H1 (cell line): Measurements from ENCODE around the gene SLC9A5. TPM values are rescaled to one million over a fixed set of nuclear protein-coding genes. Genes with fewer than 3 reads are reported as not detected.

Source experiments
- CTCF ChIA-PET: fragments of 300-600 bp; sonication (Branson Sonifier 250); formaldehyde crosslinking; loops from one replicate; lab custom pipeline; 2021; ENCODE audit not compliant: partially characterized antibody; lab: Charles Lee
- POLR2A ChIA-PET: fragments of 300-600 bp; sonication (Branson Sonifier 250); formaldehyde crosslinking; loops from one replicate; lab custom pipeline; 2021; ENCODE audit warnings: inconsistent platforms; ENCODE audit not compliant: partially characterized antibody; lab: Charles Lee
- DNase-seq, 2 experiments: peaks; one replicate each; pipeline versions ENCODE4 v3.0.0 to v3.0.0-alpha.2; 2010 to 2022; ENCODE audit warnings: low spot score in 2 of 2, low read depth in 1 of 2, mixed read lengths in 1 of 2
- FAIRE-seq: peaks from 2 replicates; lab custom pipeline; 2011; peaks lifted over from hg19 to GRCh38; lab: Jason Lieb, UNC
- H2AFZ ChIP-seq: 2 replicates; pipeline ENCODE4 v1.8.1; 2012; ENCODE audit warnings: low read length, inconsistent platforms
- H2AK5ac ChIP-seq: 2 replicates; pipeline ENCODE4 v1.6.1; 2013; ENCODE audit warnings: low read depth, low read length
- H2BK120ac ChIP-seq: replicated peaks from 2 replicates; pipeline ENCODE3; 2013; ENCODE audit warnings: low read depth, low read length, inconsistent platforms
- H2BK12ac ChIP-seq: 2 replicates; pipeline ENCODE4 v1.6.1; 2013; ENCODE audit warnings: low read depth, low read length
- H2BK15ac ChIP-seq: 2 replicates; pipeline ENCODE4 v1.6.1; 2013; ENCODE audit warnings: low read length
- H2BK20ac ChIP-seq: 2 replicates; pipeline ENCODE4 v1.6.1; 2013; ENCODE audit warnings: low read length
- H2BK5ac ChIP-seq: 2 replicates; pipeline ENCODE4 v1.6.1; 2013; ENCODE audit warnings: low read depth, low read length
- H3K14ac ChIP-seq: 2 replicates; pipeline ENCODE4 v1.6.1; 2013; ENCODE audit warnings: inconsistent platforms; ENCODE audit not compliant: insufficient read length
- H3K18ac ChIP-seq: 2 replicates; pipeline ENCODE4 v1.6.1; 2013; ENCODE audit warnings: low read length; ENCODE audit errors: extremely low read depth
- H3K23ac ChIP-seq: 2 replicates; pipeline ENCODE4 v1.6.1; 2013; ENCODE audit warnings: inconsistent platforms; ENCODE audit not compliant: insufficient read length
- H3K23me2 ChIP-seq: 2 replicates; pipeline ENCODE4 v1.6.1; 2013; ENCODE audit warnings: low read depth, low read length
- H3K27ac ChIP-seq: 2 replicates; pipeline ENCODE4 v1.6.1; 2011; ENCODE audit warnings: low read depth, low read length, inconsistent platforms
- H3K27me3 ChIP-seq, 4 experiments: replicated peaks in 1 of 4; 1 replicate in 1 of 4; 2 replicates in 3 of 4; pipeline versions ENCODE4 v1.6.1 to v1.8.1; 2011 to 2013; ENCODE audit warnings: low read length in 3 of 4, mild to moderate bottlenecking in 3 of 4, inconsistent platforms in 2 of 4, mixed read lengths in 2 of 4, moderate library complexity in 1 of 4; ENCODE audit not compliant: control insufficient read depth in 3 of 4, insufficient read depth in 3 of 4; ENCODE audit errors: extremely low read depth in 1 of 4
- H3K36me3 ChIP-seq, 4 experiments: 2 replicates each; pipeline versions ENCODE4 v1.6.1 to v1.8.1; 2011 to 2013; ENCODE audit warnings: mild to moderate bottlenecking in 4 of 4, low read length in 3 of 4, moderate library complexity in 2 of 4, control low read depth in 1 of 4, inconsistent platforms in 1 of 4; ENCODE audit not compliant: insufficient read depth in 4 of 4, control insufficient read depth in 2 of 4
- H3K4ac ChIP-seq: replicated peaks from 2 replicates; pipeline ENCODE3; 2013; ENCODE audit warnings: low read length, low read depth, mixed read lengths, inconsistent platforms; ENCODE audit not compliant: insufficient read length
- H3K4me1 ChIP-seq, 4 experiments: replicated peaks in 1 of 4; 1 replicate in 1 of 4; 2 replicates in 3 of 4; pipeline versions ENCODE4 v1.6.1 to v1.8.1; 2011 to 2013; ENCODE audit warnings: low read length in 3 of 4, inconsistent platforms in 2 of 4, mixed read lengths in 1 of 4; ENCODE audit not compliant: insufficient read depth in 4 of 4, control insufficient read depth in 3 of 4
- H3K4me2 ChIP-seq, 2 experiments: 2 replicates each; pipeline versions ENCODE4 v1.6.1 to v1.8.1; 2011 to 2013; ENCODE audit warnings: low read depth in 2 of 2, low read length in 2 of 2, control low read depth in 1 of 2, inconsistent platforms in 1 of 2, mild to moderate bottlenecking in 1 of 2; ENCODE audit not compliant: insufficient read depth in 1 of 2
- H3K4me3 ChIP-seq, 4 experiments: fragments of 200-600, 300-600 bp in 1 of 4; sonication (generic), shearing (Covaris generic), sonication (Bioruptor Twin) in 1 of 4; 2 replicates each; pipeline versions ENCODE4 v1.5.1 to v1.8.1; 2011 to 2016; ENCODE audit warnings: low read length in 4 of 4, low read depth in 3 of 4, control low read depth in 2 of 4, inconsistent platforms in 2 of 4, mild to moderate bottlenecking in 2 of 4, mixed read lengths in 1 of 4, moderate library complexity in 1 of 4; ENCODE audit not compliant: insufficient read depth in 2 of 4; ENCODE audit errors: extremely low read depth in 1 of 4
- H3K56ac ChIP-seq: replicated peaks from 2 replicates; pipeline ENCODE3; 2013; ENCODE audit warnings: low read depth, mild to moderate bottlenecking, mixed read lengths, low read length, inconsistent platforms; ENCODE audit not compliant: insufficient read length
- H3K79me1 ChIP-seq: 2 replicates; pipeline ENCODE4 v1.6.1; 2013; ENCODE audit warnings: low read depth, low read length, control low read depth
- H3K79me2 ChIP-seq, 2 experiments: 2 replicates each; pipeline versions ENCODE4 v1.6.1 to v1.8.1; 2012 to 2013; ENCODE audit warnings: low read length in 2 of 2, mild to moderate bottlenecking in 2 of 2, inconsistent platforms in 1 of 2; ENCODE audit not compliant: insufficient read depth in 2 of 2, control insufficient read depth in 1 of 2
- H3K9ac ChIP-seq, 4 experiments: replicated peaks in 1 of 4; 1 replicate in 1 of 4; 2 replicates in 3 of 4; pipeline versions ENCODE4 v1.6.1 to v1.8.1; 2011 to 2013; ENCODE audit warnings: low read depth in 3 of 4, low read length in 3 of 4, control low read depth in 2 of 4, mild to moderate bottlenecking in 2 of 4, moderate library complexity in 2 of 4, inconsistent platforms in 1 of 4; ENCODE audit errors: extremely low read depth in 1 of 4
- H3K9me3 ChIP-seq, 2 experiments: 2 replicates each; pipeline versions ENCODE4 v1.6.1 to v1.8.1; 2012 to 2013; ENCODE audit warnings: mild to moderate bottlenecking in 2 of 2, moderate library complexity in 2 of 2, control low read depth in 1 of 2, inconsistent platforms in 1 of 2, low read depth in 1 of 2, low read length in 1 of 2, mixed read lengths in 1 of 2; ENCODE audit not compliant: insufficient read depth in 2 of 2
- H4K20me1 ChIP-seq, 2 experiments: replicated peaks in 1 of 2; 2 replicates each; pipeline versions ENCODE3 to v1.8.1; 2011 to 2013; ENCODE audit warnings: inconsistent platforms in 2 of 2, low read length in 2 of 2, mild to moderate bottlenecking in 1 of 2; ENCODE audit not compliant: insufficient read depth in 2 of 2, control insufficient read depth in 1 of 2
- H4K5ac ChIP-seq: 2 replicates; pipeline ENCODE4 v1.6.1; 2013; ENCODE audit warnings: low read length, low read depth, mixed read lengths, inconsistent platforms; ENCODE audit not compliant: insufficient read length
- H4K8ac ChIP-seq: 2 replicates; pipeline ENCODE4 v1.8.0; 2013; ENCODE audit warnings: mild to moderate bottlenecking, moderate library complexity, low read length, inconsistent platforms; ENCODE audit not compliant: insufficient read depth; ENCODE audit errors: extremely low read depth
- H4K91ac ChIP-seq: replicated peaks from 2 replicates; pipeline ENCODE3; 2013; ENCODE audit warnings: low read length, mixed read lengths, inconsistent platforms; ENCODE audit not compliant: insufficient read length
- ASH2L ChIP-seq: fragments of 200-600, 300-600 bp; sonication (generic); IDR thresholded peaks from one replicate; pipeline ENCODE4 v1.7.1; 2017; ENCODE audit warnings: low read length
- CREB1 ChIP-seq: IDR thresholded peaks from 2 replicates; pipeline ENCODE4 v1.6.1; 2012; ENCODE audit warnings: inconsistent platforms
- EP300 ChIP-seq, 2 experiments: IDR thresholded peaks; 1 replicate in 1 of 2; 2 replicates in 1 of 2; pipeline ENCODE4 v1.6.1; 2011 to 2012; ENCODE audit warnings: low read depth in 2 of 2, low read length in 2 of 2, mild to moderate bottlenecking in 2 of 2, borderline replicate concordance in 1 of 2, inconsistent platforms in 1 of 2, moderate library complexity in 1 of 2
- KDM4A ChIP-seq: IDR thresholded peaks from one replicate; pipeline ENCODE4 v1.7.1; 2012; ENCODE audit warnings: low read depth, mild to moderate bottlenecking, moderate library complexity, low read length, inconsistent platforms; ENCODE audit not compliant: severe bottlenecking
- NRF1 ChIP-seq: IDR thresholded peaks from 2 replicates; pipeline ENCODE4 v1.6.1; 2011; ENCODE audit warnings: mild to moderate bottlenecking, low read depth, low read length, improper control_type of control experiment
- RXRA ChIP-seq: IDR thresholded peaks from 2 replicates; pipeline ENCODE4 v1.6.1; 2011; ENCODE audit warnings: low read depth, mild to moderate bottlenecking, low read length, moderate library complexity; ENCODE audit not compliant: insufficient read depth
- SAP30 ChIP-seq: fragments of 300-600 bp; sonication (generic); IDR thresholded peaks from 2 replicates; pipeline ENCODE4 v1.7.1; 2012; ENCODE audit warnings: low read length, moderate library complexity, mild to moderate bottlenecking, inconsistent platforms; ENCODE audit not compliant: insufficient read depth, insufficient replicate concordance
- TBP ChIP-seq: IDR thresholded peaks from 2 replicates; pipeline ENCODE4 v1.6.1; 2011; ENCODE audit warnings: low read depth, low read length, improper control_type of control experiment
- USF2 ChIP-seq: IDR thresholded peaks from 2 replicates; pipeline ENCODE4 v1.6.1; 2011; ENCODE audit warnings: low read length, improper control_type of control experiment
- WGBS, 2 experiments: shearing (Covaris generic) in 1 of 2; methylation state at CpG; one replicate each; pipeline versions ENCODE4 v1.1.6 to v1.1.7; 2013 to 2015; ENCODE audit warnings: low lambda C conversion rate in 2 of 2, mixed read lengths in 2 of 2, inconsistent platforms in 1 of 2, low coverage in 1 of 2, missing lambda C conversion rate in 1 of 2; ENCODE audit not compliant: insufficient replicate concordance in 2 of 2, insufficient coverage in 1 of 2, insufficient read length in 1 of 2; ENCODE audit errors: extremely low coverage in 1 of 2, missing lambda C conversion rate in 1 of 2; 5-methylcytosine and 5-hydroxymethylcytosine counted together
- polyA plus RNA-seq, 7 experiments: library from polyadenylated mRNA; depleted of rRNA in 3 of 7; stranded (reverse) in 5 of 7; unstranded in 2 of 7; fragments of >200 nt in 5 of 7; fragments of 200-250 nt in 2 of 7; gene quantifications; 1 replicate in 5 of 7; 2 replicates in 1 of 7; 4 replicates in 1 of 7; pipeline versions ENCODE4 v1.2.1 to v1.2.3, GENCODE V29; 2011 to 2013; ENCODE audit warnings: missing spikeins in 2 of 7, mixed read lengths in 2 of 7
- total RNA-seq: library from RNA; stranded (reverse); fragmentation: NEBNext Ultra II Directional; extraction: Animal tissue kit (Norgen Biotek cat#: 25700); gene quantifications from 2 replicates; pipeline ENCODE4 v1.2.1, GENCODE V29; 2021
- TF ChIP-seq, protein P1 (sequence below): IDR thresholded peaks from 2 replicates; pipeline ENCODE4 v1.6.1; 2012; ENCODE audit warnings: inconsistent platforms

Gene SLC9A5
- total and polyA plus RNA-seq, 2 of the 8 experiments (the other 6 are each of a cell fraction or from before 2014, with no cell fraction given): 7.9 to 8.6 TPM

DNA sequence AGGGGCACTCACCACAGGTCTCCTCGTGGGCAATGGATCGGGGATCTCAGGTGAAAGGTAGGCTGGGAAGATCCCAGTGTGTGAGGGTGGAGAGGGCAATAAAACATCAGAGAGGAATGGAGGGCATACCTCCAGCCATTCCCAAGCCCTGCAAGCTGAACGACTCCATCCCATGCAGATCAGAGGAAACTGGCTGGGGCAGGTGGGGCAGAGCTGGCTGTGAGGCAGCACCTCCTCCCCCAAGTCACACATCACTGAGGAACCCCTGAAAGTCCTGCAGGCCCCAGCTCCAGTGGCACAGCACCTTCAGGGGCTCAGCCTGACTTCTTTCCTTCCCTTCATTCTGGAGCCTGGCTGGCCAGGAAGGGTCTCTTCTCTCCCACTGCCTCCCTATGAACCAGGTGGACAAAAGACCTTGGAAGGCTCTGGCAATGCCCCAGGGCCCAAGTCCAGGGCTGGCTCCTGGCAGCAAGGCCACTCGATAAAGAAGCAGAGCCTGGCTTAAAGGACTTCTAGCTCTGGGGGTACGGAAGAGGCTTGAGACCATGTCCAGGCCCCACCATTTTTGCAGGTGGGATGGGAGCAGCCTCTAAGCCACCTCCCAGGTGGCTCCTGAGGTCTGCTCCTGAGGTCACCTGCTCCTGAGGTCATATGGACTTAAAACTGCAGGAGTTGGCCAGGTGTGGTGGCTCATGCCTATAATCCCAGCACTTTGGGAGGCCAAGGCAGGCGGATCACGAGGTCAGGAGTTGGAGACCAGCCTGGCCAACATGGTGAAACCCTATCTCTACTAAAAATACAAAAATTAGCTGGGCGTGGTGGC lies 35.4 kb upstream of the SLC9A5 start:
- Histone ChIP-seq H3K27me3 (peaks cover 0 to 12% (median 10%) of the 10 kb centered on the region in 4 experiments; a peak in 4 of 7 replicates), H2AK5ac (no peak overlapping the region), H2AFZ (no peak overlapping the region), H4K5ac (no peak overlapping the region), H4K20me1 (no peaks in the 10 kb centered on the region), H2BK5ac (no peak overlapping the region), H3K56ac (no peak overlapping the region), H4K91ac (no peak overlapping the region), H3K4me1 (no peaks in the 10 kb centered on the region; a peak in 1 of 7 replicates), H3K23ac (no peak overlapping the region), H3K4me3 (no peak overlapping the region), H3K9me3 (no peaks in the 10 kb centered on the region), H4K8ac (peak overlapping the region; percentile 83; the same call in 1 of the 2 replicates), H3K18ac (no peak overlapping the region), H2BK120ac (no peak overlapping the region), H3K4ac (no peak overlapping the region), H2BK12ac (no peak overlapping the region), H2BK20ac (no peak overlapping the region), H3K79me2 (no peaks in the 10 kb centered on the region), H3K27ac (no peak overlapping the region), H3K14ac (no peak overlapping the region), H2BK15ac (no peak overlapping the region), H3K4me2 (no peak overlapping the region), H3K36me3 (no peaks in the 10 kb centered on the region), H3K79me1 (no peaks in the 10 kb centered on the region), H3K9ac (no peak overlapping the region), H3K23me2 (no peaks in the 10 kb centered on the region)
- POLR2A ChIA-PET: interaction anchor here (1.3 to 3.5 kb wide), 2 partner anchors 9 to 14 kb away, joined by 3 to 19 read pairs; partner anchors contain the start of gene TMEM208
- DNase-seq: no peak
- FAIRE-seq: no peak
- WGBS, 2 experiments: 77% methylated on average over 8 of the region's 8 CpGs; no CpG with 5 or more reads in 1 of the 2 experiments
- CTCF ChIA-PET: interaction anchor here (0.6 to 8.9 kb wide), 5 partner anchors 10 to 84 kb away, joined by 3 to 111 read pairs (median 3); partner anchors contain the start of genes E2F4 and ELMO3
- TF ChIP-seq NRF1: no peak
- no peak for TF ChIP-seq RXRA
- no peak for TF ChIP-seq EP300 (IDR thresholded peaks at IDR 0.05; ENCODE audit: borderline replicate concordance in 1 of 2, low read depth in 2 of 2, low read length in 2 of 2)
- TF ChIP-seq ASH2L: no peak
- no peak for TF ChIP-seq KDM4A
- no peak for TF ChIP-seq SAP30
- TF ChIP-seq USF2: no peak
- TF ChIP-seq, protein P1, sequence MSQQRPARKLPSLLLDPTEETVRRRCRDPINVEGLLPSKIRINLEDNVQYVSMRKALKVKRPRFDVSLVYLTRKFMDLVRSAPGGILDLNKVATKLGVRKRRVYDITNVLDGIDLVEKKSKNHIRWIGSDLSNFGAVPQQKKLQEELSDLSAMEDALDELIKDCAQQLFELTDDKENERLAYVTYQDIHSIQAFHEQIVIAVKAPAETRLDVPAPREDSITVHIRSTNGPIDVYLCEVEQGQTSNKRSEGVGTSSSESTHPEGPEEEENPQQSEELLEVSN: no peak
- no peak for TF ChIP-seq CREB1
- TF ChIP-seq TBP: no peak
